Choroid plexus epithelial cell (primary cell): ENCODE data around the gene ZNF274.

Experiments
- DNase-seq: peaks from one replicate; pipeline ENCODE4 v3.0.0-alpha.2; 2010; ENCODE audit warnings: low read depth
- H3K4me3 ChIP-seq: 2 replicates; pipeline ENCODE4 v1.5.1; 2011; ENCODE audit warnings: low read depth, mild to moderate bottlenecking, control low read depth, low read length, moderate library complexity
- TF ChIP-seq, protein P1 (sequence below): conservative IDR thresholded peaks from 2 replicates; pipeline ENCODE4 v1.5.1; 2011; ENCODE audit warnings: low read depth, mild to moderate bottlenecking, control low read depth, inconsistent platforms, low read length, moderate library complexity

Gene ZNF274

GRCh38 chr19:58182577-58182988 is 278 bp upstream of the ZNF274 start:
- peak overlapping the region; percentile 96 for H3K4me3 ChIP-seq
- DNase-seq = no peak
- TF ChIP-seq, protein P1, sequence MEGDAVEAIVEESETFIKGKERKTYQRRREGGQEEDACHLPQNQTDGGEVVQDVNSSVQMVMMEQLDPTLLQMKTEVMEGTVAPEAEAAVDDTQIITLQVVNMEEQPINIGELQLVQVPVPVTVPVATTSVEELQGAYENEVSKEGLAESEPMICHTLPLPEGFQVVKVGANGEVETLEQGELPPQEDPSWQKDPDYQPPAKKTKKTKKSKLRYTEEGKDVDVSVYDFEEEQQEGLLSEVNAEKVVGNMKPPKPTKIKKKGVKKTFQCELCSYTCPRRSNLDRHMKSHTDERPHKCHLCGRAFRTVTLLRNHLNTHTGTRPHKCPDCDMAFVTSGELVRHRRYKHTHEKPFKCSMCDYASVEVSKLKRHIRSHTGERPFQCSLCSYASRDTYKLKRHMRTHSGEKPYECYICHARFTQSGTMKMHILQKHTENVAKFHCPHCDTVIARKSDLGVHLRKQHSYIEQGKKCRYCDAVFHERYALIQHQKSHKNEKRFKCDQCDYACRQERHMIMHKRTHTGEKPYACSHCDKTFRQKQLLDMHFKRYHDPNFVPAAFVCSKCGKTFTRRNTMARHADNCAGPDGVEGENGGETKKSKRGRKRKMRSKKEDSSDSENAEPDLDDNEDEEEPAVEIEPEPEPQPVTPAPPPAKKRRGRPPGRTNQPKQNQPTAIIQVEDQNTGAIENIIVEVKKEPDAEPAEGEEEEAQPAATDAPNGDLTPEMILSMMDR = no peak

DNA sequence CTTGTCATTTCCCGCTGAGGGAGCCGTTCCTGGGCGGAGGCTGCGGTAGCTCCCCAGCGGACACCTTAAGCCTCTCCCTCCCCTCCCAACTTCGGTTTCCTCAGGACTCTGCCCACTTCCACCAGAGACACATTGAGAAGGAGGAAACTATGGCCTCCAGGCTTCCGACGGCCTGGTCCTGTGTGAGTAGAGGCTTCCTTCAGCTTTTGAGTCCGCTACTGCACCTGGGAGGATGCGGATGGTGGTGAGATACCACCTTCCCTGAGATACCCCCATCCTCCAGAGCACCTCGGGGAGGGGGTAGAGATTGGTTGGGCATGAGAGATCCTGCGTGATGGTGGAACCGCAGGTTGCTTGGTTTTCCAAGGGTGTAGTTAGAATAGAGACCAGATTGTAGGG is 955 bp downstream of the ZNF274 start:
- H3K4me3 ChIP-seq = peak overlapping the region; percentile 96
- TF ChIP-seq, protein P1 = no peak
- DNase-seq = no peak

- H3K4me3 ChIP-seq = no peak overlapping the region
- DNase-seq = peak; percentile 29
- TF ChIP-seq, protein P1 = no peak
These were observed 14.2 kb downstream of the ZNF274 start for GRCh38 chr19:58196901-58197616.

GRCh38 chr19:58203814-58204475 is 21.1 kb downstream of the ZNF274 start:
- TF ChIP-seq, protein P1 = no peak
- H3K4me3 ChIP-seq = peak overlapping the region; percentile 35
- peak; percentile 46 for DNase-seq

DNA sequence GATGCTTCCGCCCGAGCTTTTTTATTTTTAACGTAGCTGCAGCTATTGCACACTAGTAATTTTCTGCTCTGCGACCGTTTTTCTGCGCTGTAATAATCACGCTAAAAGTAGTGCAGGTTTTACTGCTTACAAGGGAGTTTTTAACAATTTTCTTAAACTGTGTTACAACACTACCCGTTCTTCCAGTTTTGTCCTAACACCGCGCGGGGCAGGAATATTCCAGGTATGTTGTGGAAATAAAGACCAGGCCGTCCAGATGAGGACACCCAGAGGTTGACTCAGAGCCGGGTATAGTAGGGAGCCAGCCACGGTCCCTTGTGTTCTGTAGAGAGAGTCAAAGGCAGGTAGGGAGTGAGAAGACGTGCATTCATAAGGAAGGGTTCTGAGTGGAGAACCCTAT is 21.7 kb downstream of the ZNF274 start:
- peak overlapping the region; percentile 3 for H3K4me3 ChIP-seq
- TF ChIP-seq, protein P1 = no peak
- no peak for DNase-seq

GRCh38 chr19:58209577-58209976 is 26.7 kb downstream of the ZNF274 start:
- no peak overlapping the region for H3K4me3 ChIP-seq
- DNase-seq = no peak
- TF ChIP-seq, protein P1 = no peak
